ENCODE results near the gene GUCY1A1.
"Not testable (repeated sequence)": the region's sequence is repeated elsewhere in the genome, so short reads cannot be mapped to it uniquely, and the experiment has no call there.

The GUCY1A1 gene

GRCh38 chr4:155640751-155641150 lies 25.9 kb upstream of the GUCY1A1 start:
- ATAC-seq (replicated peaks) (no peak), DNase-seq (no peak)
- Mint-ChIP-seq H3K9me3 (peaks cover 0 to 5% of the 10 kb centered on the region in 2 donors), H3K27ac (no peak overlapping the region), H3K4me3 (no peak overlapping the region), H3K27me3 (no peaks in the 10 kb centered on the region), H3K36me3 (ENCODE audit: insufficient read depth) (no peaks in the 10 kb centered on the region), H3K4me1 (ENCODE audit: low read depth in 2 of 2) (no peaks in the 10 kb centered on the region)

GRCh38 chr4:155643087-155643486 lies 23.6 kb upstream of the GUCY1A1 start:
- Mint-ChIP-seq H3K27ac (no peak overlapping the region), H3K4me1 (ENCODE audit: low read depth in 2 of 2) (no peaks in the 10 kb centered on the region), H3K4me3 (no peak overlapping the region), H3K27me3 (no peaks in the 10 kb centered on the region), H3K36me3 (ENCODE audit: insufficient read depth) (no peaks in the 10 kb centered on the region), H3K9me3 (peaks cover 0 to 2% of the 10 kb centered on the region in 2 donors)
- no peak for ATAC-seq (replicated peaks)
- no peak for DNase-seq

GRCh38 chr4:155646001-155646400 lies 20.6 kb upstream of the GUCY1A1 start:
- ATAC-seq (replicated peaks) = no peak
- H3K36me3 Mint-ChIP-seq (ENCODE audit: insufficient read depth) = no peaks in the 10 kb centered on the region
- H3K4me3 Mint-ChIP-seq = no peak overlapping the region
- peaks cover 2 to 9% of the 10 kb centered on the region in 2 donors for H3K9me3 Mint-ChIP-seq
- H3K4me1 Mint-ChIP-seq (ENCODE audit: low read depth in 2 of 2) = no peaks in the 10 kb centered on the region
- no peak overlapping the region for H3K27ac Mint-ChIP-seq
- no peak for DNase-seq
- H3K27me3 Mint-ChIP-seq = no peaks in the 10 kb centered on the region

- H3K27ac Mint-ChIP-seq; H3K36me3 Mint-ChIP-seq (ENCODE audit: insufficient read depth); DNase-seq; ATAC-seq (replicated peaks); H3K4me1 Mint-ChIP-seq (ENCODE audit: low read depth in 2 of 2); H3K27me3 Mint-ChIP-seq; H3K4me3 Mint-ChIP-seq: not testable (repeated sequence)
- H3K9me3 Mint-ChIP-seq = peaks cover 1 to 18% of the 10 kb centered on the region in 2 donors
These were observed 15.9 kb upstream of the GUCY1A1 start for GRCh38 chr4:155650785-155651184.

GRCh38 chr4:155653052-155653451 lies 13.6 kb upstream of the GUCY1A1 start:
- Mint-ChIP-seq H3K9me3 (peaks cover 3 to 18% of the 10 kb centered on the region in 2 donors), H3K4me3 (no peak overlapping the region), H3K36me3 (ENCODE audit: insufficient read depth) (no peaks in the 10 kb centered on the region), H3K4me1 (ENCODE audit: low read depth in 2 of 2) (no peaks in the 10 kb centered on the region), H3K27me3 (no peaks in the 10 kb centered on the region), H3K27ac (no peak overlapping the region)
- ATAC-seq (replicated peaks) = no peak
- DNase-seq = no peak

- no peaks in the 10 kb centered on the region for H3K27me3 Mint-ChIP-seq
- H3K27ac Mint-ChIP-seq = no peak overlapping the region
- DNase-seq (no peak), ATAC-seq (replicated peaks) (no peak)
- H3K9me3 Mint-ChIP-seq = peaks cover 1 to 9% of the 10 kb centered on the region in 2 donors
- H3K36me3 Mint-ChIP-seq (ENCODE audit: insufficient read depth) = no peaks in the 10 kb centered on the region
- H3K4me1 Mint-ChIP-seq (ENCODE audit: low read depth in 2 of 2) = no peaks in the 10 kb centered on the region
- no peak overlapping the region for H3K4me3 Mint-ChIP-seq
These were observed 10.6 kb upstream of the GUCY1A1 start for GRCh38 chr4:155656025-155656424.

- no peaks in the 10 kb centered on the region for H3K27me3 Mint-ChIP-seq
- H3K4me3 Mint-ChIP-seq = no peak overlapping the region
- H3K9me3 Mint-ChIP-seq = peaks cover 1 to 7% of the 10 kb centered on the region in 2 donors
- no peak overlapping the region for H3K27ac Mint-ChIP-seq
- DNase-seq = no peak
- H3K4me1 Mint-ChIP-seq (ENCODE audit: low read depth in 2 of 2) = no peaks in the 10 kb centered on the region
- no peak for ATAC-seq (replicated peaks)
- no peaks in the 10 kb centered on the region for H3K36me3 Mint-ChIP-seq (ENCODE audit: insufficient read depth)
These were observed 9.5 kb upstream of the GUCY1A1 start for GRCh38 chr4:155657169-155657568.

- H3K9me3 Mint-ChIP-seq = peaks cover 0 to 1% of the 10 kb centered on the region in 2 donors
- H3K27ac Mint-ChIP-seq = no peak overlapping the region
- H3K4me3 Mint-ChIP-seq = no peak overlapping the region
- ATAC-seq (replicated peaks) = no peak
- H3K4me1 Mint-ChIP-seq (ENCODE audit: low read depth in 2 of 2) = no peaks in the 10 kb centered on the region
- no peak for DNase-seq
- H3K27me3 Mint-ChIP-seq = peaks cover 0 to under 1% of the 10 kb centered on the region in 2 donors
- H3K36me3 Mint-ChIP-seq (ENCODE audit: insufficient read depth) = no peaks in the 10 kb centered on the region
These were observed 8.5 kb upstream of the GUCY1A1 start for GRCh38 chr4:155657985-155658680.

GRCh38 chr4:155658681-155659064 lies 8.0 kb upstream of the GUCY1A1 start:
- Mint-ChIP-seq H3K4me3 (no peak overlapping the region), H3K27ac (no peak overlapping the region), H3K9me3 (peaks cover 0 to 1% of the 10 kb centered on the region in 2 donors), H3K36me3 (ENCODE audit: insufficient read depth) (no peaks in the 10 kb centered on the region), H3K27me3 (peaks cover 0 to 6% of the 10 kb centered on the region in 2 donors), H3K4me1 (ENCODE audit: low read depth in 2 of 2) (no peaks in the 10 kb centered on the region)
- DNase-seq (no peak), ATAC-seq (replicated peaks) (no peak)

- H3K36me3 Mint-ChIP-seq (ENCODE audit: insufficient read depth) = no peaks in the 10 kb centered on the region
- peaks cover 0 to 8% of the 10 kb centered on the region in 2 donors for H3K27me3 Mint-ChIP-seq
- H3K4me1 Mint-ChIP-seq (ENCODE audit: low read depth in 2 of 2) = no peaks in the 10 kb centered on the region
- H3K4me3 Mint-ChIP-seq = no peak overlapping the region
- no peak for ATAC-seq (replicated peaks)
- H3K27ac Mint-ChIP-seq = no peak overlapping the region
- no peak for DNase-seq
- peaks cover 0 to 1% of the 10 kb centered on the region in 2 donors for H3K9me3 Mint-ChIP-seq
These were observed 7.5 kb upstream of the GUCY1A1 start for GRCh38 chr4:155659176-155659575.

GRCh38 chr4:155660436-155660835 lies 6.2 kb upstream of the GUCY1A1 start:
- ATAC-seq (replicated peaks) = no peak
- peaks cover 3 to 8% of the 10 kb centered on the region in 2 donors for H3K27me3 Mint-ChIP-seq
- H3K4me1 Mint-ChIP-seq (ENCODE audit: low read depth in 2 of 2) = no peaks in the 10 kb centered on the region
- H3K27ac Mint-ChIP-seq = no peak overlapping the region
- H3K36me3 Mint-ChIP-seq (ENCODE audit: insufficient read depth) = no peaks in the 10 kb centered on the region
- peaks cover 0 to 1% of the 10 kb centered on the region in 2 donors for H3K9me3 Mint-ChIP-seq
- no peak for DNase-seq
- H3K4me3 Mint-ChIP-seq = no peak overlapping the region

- H3K4me3 Mint-ChIP-seq = no peak overlapping the region
- DNase-seq = no peak
- no peaks in the 10 kb centered on the region for H3K9me3 Mint-ChIP-seq
- peaks cover 20 to 29% of the 10 kb centered on the region in 2 donors for H3K27me3 Mint-ChIP-seq
- H3K36me3 Mint-ChIP-seq (ENCODE audit: insufficient read depth) = no peaks in the 10 kb centered on the region
- peaks cover 5% of the 10 kb centered on the region in 2 donors for H3K4me1 Mint-ChIP-seq (ENCODE audit: low read depth in 2 of 2)
- no peak overlapping the region for H3K27ac Mint-ChIP-seq
- ATAC-seq (replicated peaks) = no peak
These were observed 1.6 kb upstream of the GUCY1A1 start for GRCh38 chr4:155665054-155665453.

GRCh38 chr4:155667222-155667567 lies 547 bp downstream of the GUCY1A1 start:
- DNase-seq (no peak), ATAC-seq (replicated peaks) (peak; percentile 35)
- peaks cover 5% of the 10 kb centered on the region in 2 donors for H3K4me1 Mint-ChIP-seq (ENCODE audit: low read depth in 2 of 2)
- H3K27me3 Mint-ChIP-seq = peaks cover 20 to 29% of the 10 kb centered on the region in 2 donors
- H3K36me3 Mint-ChIP-seq (ENCODE audit: insufficient read depth) = no peaks in the 10 kb centered on the region
- peak overlapping the region; percentile 55 to 63 for H3K4me3 Mint-ChIP-seq
- H3K9me3 Mint-ChIP-seq = no peaks in the 10 kb centered on the region
- H3K27ac Mint-ChIP-seq = no peak overlapping the region

- peak overlapping the region; percentile 55 to 63 for H3K4me3 Mint-ChIP-seq
- no peak for DNase-seq
- H3K9me3 Mint-ChIP-seq = no peaks in the 10 kb centered on the region
- peaks cover 5% of the 10 kb centered on the region in 2 donors for H3K4me1 Mint-ChIP-seq (ENCODE audit: low read depth in 2 of 2)
- H3K36me3 Mint-ChIP-seq (ENCODE audit: insufficient read depth) = no peaks in the 10 kb centered on the region
- peak; percentile 21 for ATAC-seq (replicated peaks)
- no peak overlapping the region for H3K27ac Mint-ChIP-seq
- H3K27me3 Mint-ChIP-seq = peaks cover 20 to 29% of the 10 kb centered on the region in 2 donors
These were observed 1.2 kb downstream of the GUCY1A1 start for GRCh38 chr4:155667568-155668511.
